A204.1 (cell line): Measurements from ENCODE around the gene TICRR.

Source experiments
- FAIRE-seq: peaks from 2 replicates; lab custom pipeline; 2012; peaks lifted over from hg19 to GRCh38; lab: Jason Lieb, UNC

The TICRR gene

DNA sequence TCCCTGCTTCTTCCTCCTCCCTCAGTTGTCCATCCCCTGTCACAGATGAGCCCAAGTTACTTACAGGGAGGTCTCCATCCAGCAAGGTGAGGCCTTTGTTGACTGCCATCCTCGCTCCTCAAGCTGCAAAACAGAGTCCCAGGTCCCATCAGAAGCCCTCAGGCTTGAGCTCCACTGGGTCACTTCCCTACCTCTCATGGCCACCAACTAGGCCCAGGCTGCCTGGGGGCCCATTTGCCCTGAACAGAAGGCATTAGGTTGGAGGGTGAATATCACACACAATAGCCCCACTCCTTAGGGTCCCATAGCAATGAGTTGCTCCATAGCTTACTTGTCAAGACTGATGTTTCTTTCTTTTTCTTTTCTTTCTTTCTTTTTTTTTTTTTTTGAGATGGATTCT lies 102.1 kb downstream of the TICRR start:
- FAIRE-seq = no peak
